Fibroblast of the conjunctiva (primary cell): ENCODE results near the gene TSPAN12.
"Not testable (repeated sequence)": the region's sequence is repeated elsewhere in the genome, so short reads cannot be mapped to it uniquely, and the experiment has no call there.

Source experiments
- DNase-seq: peaks from one replicate; pipeline ENCODE4 v3.0.0-alpha.2; 2010; ENCODE audit warnings: low read depth

TSPAN12 gene, protein sequence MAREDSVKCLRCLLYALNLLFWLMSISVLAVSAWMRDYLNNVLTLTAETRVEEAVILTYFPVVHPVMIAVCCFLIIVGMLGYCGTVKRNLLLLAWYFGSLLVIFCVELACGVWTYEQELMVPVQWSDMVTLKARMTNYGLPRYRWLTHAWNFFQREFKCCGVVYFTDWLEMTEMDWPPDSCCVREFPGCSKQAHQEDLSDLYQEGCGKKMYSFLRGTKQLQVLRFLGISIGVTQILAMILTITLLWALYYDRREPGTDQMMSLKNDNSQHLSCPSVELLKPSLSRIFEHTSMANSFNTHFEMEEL

GRCh38 chr7:120857588-120858573 lies at the start of gene TSPAN12:
Gene TSPAN12, minus strand, starts transcription at chr7:120858144. Its CDS starts 1,381 bp downstream, at chr7:120856763.
- no peak for DNase-seq

GRCh38 chr7:120898715-120899499 lies 41.0 kb upstream of the TSPAN12 start:
- DNase-seq: no peak

DNA sequence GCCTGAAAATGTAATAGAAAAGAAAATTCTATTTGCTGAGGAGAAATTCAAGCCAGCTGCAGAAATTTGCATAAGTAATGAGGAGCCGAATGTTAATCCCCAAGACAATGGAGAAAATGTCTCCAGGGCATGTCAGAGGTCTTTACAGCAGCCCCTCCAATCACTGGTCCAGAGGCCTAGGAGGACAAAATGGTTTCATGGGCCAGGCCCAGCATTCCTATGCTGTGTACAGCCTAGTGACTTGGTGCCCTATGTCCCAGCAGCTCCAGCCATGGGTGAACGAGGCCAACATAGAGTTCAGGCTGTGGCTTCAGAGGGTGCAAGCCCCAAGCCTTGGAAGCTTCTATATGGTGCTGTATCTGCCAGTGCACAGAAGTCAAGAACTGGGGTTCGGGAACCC lies 37.3 kb upstream of the TSPAN12 start:
- not testable (repeated sequence) for DNase-seq

DNA sequence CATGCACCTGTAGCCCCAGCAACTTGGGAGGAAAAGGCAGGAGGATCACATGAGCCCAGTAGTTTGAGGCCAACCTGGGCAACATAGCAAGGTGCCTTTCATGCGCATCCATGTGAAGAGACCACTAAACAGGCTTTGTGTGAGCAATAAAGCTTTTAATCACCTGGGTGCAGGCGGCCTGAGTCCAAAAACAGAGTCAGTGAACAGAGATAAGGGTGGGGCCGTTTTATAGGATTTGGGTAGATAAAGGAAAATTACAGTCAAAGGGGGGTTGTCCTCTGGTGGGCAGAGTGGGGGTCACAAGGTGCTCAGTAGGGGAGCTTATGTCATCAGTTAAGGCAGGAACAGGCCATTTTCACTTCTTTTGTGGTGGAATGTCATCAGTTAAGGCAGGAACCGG lies 27.7 kb upstream of the TSPAN12 start:
- not testable (repeated sequence) for DNase-seq

DNA sequence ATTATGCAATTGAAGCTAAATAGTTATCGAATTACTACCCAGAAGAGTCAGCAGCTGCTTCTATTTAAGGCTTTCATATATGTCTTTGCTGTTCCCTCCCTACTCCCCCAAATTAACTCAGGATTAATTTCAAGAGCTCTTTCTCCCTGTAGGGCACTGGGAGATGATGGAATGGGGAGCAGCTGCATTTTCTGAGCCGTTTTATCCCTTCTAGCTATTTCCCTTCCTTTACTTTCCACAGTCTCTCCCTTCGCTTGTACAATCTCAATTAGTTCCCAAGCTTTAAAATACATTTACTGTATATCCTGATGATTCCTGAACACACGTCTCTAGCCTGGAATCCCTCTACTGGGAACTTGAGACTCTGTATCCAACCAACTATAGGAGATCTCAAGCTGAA lies 19.8 kb upstream of the TSPAN12 start:
- no peak for DNase-seq

DNA sequence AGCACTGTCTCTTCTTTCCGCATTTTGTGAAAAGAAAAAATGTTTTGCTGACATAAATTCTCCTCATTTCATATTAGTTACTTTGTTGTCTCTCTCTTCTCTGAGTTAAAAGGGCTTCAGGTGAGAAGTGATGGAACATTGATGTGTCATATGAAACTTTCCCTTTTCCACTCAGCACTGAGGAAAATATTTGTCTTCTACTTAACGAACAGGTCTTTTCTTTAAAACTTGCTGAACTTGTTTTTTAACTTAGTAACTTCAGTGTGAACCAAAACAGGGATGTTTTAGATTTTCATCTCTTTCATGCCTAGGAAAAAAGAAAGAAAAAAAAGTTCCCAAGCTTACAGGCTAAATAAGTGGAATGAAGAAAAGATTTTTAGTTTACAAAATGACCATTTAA lies 19.0 kb upstream of the TSPAN12 start:
- no peak for DNase-seq

DNA sequence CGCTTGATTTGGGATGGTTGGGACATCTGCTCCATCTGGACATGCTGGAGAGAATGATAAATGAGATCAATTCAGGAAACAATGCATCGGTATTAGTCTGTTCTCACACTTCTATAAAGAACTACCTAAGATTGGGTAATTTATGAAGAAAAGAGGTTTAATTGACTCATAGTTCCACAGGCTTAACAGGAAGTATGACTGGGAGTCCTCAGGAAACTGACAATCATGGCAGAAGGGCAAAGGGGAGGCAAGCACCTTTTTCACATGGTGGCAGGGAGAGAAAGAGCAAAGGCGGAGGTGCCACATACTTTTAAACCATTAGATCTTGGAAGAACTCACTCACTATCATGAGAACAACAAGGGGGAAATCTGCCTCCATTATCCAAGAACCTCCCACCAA lies 16.8 kb upstream of the TSPAN12 start:
- DNase-seq: no peak

- no peak for DNase-seq
These were observed 16.1 kb upstream of the TSPAN12 start for GRCh38 chr7:120874016-120874415.

DNA sequence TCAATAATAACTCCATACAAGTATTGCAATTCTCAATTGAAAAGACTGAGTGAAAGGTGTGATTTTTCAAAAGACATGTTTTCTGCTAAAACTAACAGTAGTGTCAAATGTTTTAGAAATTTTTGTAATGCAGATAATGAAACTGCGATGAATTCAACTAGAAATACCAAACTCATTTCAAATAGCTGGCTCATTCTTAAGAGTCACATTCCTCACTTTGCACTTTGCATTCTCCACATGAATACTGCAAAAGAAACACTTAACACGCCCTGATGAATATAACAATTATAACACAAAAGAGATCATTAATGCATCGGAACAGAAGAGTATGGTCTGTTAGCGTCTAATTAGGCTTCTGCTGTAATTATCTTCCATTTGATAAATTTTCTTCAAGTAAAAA lies 15.5 kb upstream of the TSPAN12 start:
- DNase-seq: no peak

DNA sequence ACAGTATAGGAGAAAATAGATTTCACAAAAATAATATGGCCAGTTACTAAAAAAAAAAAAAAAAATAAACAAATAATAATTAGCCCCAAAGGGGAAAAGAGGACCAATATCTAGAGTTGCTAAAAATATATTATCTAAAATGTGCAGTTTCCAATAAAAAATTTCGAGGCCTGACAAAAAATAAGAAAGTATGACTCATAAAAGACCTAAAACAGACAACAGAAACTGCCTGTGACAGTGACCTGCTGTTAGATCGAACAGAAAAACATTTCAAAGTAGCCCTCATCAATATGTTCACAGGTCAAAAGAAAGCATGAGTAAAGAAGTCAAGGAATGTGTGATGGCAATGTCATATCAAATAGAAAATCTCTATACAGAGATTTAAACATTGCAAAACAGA lies 11.8 kb upstream of the TSPAN12 start:
- DNase-seq: no peak

GRCh38 chr7:120867932-120868331 lies 10.0 kb upstream of the TSPAN12 start:
- DNase-seq: no peak

GRCh38 chr7:120865191-120865981 lies 7.4 kb upstream of the TSPAN12 start:
- no peak for DNase-seq

GRCh38 chr7:120864141-120864900 lies 6.4 kb upstream of the TSPAN12 start:
- no peak for DNase-seq

DNA sequence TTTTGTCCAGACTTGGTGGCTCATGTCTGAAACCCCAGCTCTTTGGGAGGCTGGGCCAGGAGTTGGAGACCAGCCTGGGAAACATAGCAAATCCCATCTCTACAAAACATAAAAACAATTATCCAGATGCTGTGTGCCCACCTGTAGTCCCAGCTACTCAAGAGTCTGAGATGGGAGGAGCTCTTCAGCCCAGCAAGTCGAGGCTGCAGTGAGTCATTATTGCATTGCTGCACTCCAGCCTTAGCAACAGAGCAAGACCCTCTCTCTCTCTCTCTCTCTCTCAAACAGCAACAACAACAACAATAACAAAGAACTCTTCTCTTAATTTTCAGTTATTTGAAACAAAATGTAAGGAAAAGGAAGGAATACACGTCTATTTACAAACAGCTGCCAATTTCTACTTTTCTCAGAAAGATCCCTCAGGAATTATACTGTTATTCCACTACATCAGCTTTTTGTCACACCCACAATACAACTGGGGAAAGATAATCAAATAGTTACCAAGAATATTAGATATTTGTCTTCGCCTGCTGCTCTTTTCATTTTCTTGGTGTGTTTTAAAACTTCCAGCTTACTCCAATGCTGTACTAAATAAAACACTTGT lies 5.1 kb upstream of the TSPAN12 start:
- no peak for DNase-seq

- no peak for DNase-seq
These were observed 2.2 kb upstream of the TSPAN12 start for GRCh38 chr7:120860156-120860555.

DNA sequence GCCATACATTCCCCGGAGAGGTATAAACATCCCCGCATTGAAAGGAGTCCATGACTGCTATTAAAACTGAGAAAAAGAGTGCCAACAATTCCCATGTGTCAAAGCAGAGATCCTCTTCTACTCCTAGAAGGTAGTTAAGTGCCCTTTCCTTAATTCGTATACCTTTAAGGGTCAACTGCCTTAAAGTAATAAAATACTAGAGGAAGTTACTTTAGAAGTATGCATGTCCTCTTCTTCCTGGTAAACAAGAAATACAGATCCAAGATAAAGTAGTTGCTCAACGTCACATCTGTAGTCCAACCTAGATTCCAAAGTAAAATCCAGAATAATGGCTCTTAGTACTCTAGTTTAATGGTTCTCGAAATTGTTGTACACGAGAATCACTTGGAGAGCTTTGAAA lies 1.5 kb upstream of the TSPAN12 start:
- no peak for DNase-seq

GRCh38 chr7:120856621-120857352 lies 1.2 kb downstream of the TSPAN12 start:
- DNase-seq: no peak

GRCh38 chr7:120856198-120856597 lies 1.7 kb downstream of the TSPAN12 start:
- DNase-seq: no peak

DNA sequence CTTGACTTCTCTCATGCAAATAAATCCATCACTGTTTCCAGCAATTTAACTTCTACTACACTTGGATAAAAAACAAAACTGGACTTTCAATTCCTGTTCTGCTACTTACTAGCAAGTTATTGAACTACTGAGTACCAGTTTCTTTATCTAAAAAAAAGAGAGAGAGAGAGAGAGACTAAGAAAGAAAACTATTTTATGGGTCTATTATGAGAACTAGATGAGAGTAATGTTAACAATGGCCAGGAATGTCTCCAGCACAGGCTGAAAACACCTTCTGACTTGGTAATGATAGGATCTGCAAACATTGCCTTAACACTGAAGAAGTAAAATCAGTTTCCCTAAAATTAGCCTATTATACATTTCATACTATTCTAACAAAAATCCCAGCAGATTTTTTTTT lies 5.2 kb downstream of the TSPAN12 start:
- DNase-seq: no peak

GRCh38 chr7:120843109-120843508 lies 14.8 kb downstream of the TSPAN12 start:
- DNase-seq: no peak
